Retinal pigment epithelial cell (primary cell): ENCODE data around the gene LRRC3C.

ENCODE experiments used
- DNase-seq: peaks from one replicate; pipeline ENCODE4 v3.0.0-alpha.2; 2010; ENCODE audit warnings: low read depth
- H3K4me3 ChIP-seq: 2 replicates; pipeline ENCODE4 v1.5.1; 2011; ENCODE audit warnings: mild to moderate bottlenecking, low read length, control low read depth, moderate library complexity
- CTCF ChIP-seq: conservative IDR thresholded peaks from 2 replicates; pipeline ENCODE4 v1.5.1; 2011; ENCODE audit warnings: low read depth, low read length, control low read depth, inconsistent platforms

LRRC3C gene

GRCh38 chr17:39933912-39934311, 6.4 kb downstream of the LRRC3C start:
- H3K4me3 ChIP-seq, result no peak overlapping the region
- no peak for TF ChIP-seq CTCF
- DNase-seq, result no peak

GRCh38 chr17:39934324-39934723, 6.8 kb downstream of the LRRC3C start:
- DNase-seq, result no peak
- no peak for TF ChIP-seq CTCF
- no peak overlapping the region for H3K4me3 ChIP-seq

GRCh38 chr17:39935909-39936308, 8.4 kb downstream of the LRRC3C start:
- H3K4me3 ChIP-seq, result no peak overlapping the region
- no peak for TF ChIP-seq CTCF
- no peak for DNase-seq

- no peak for TF ChIP-seq CTCF
- H3K4me3 ChIP-seq, result no peak overlapping the region
- DNase-seq, result no peak
Observed at GRCh38 chr17:39937447-39937846, 9.9 kb downstream of the LRRC3C start.

- no peak overlapping the region for H3K4me3 ChIP-seq
- no peak for TF ChIP-seq CTCF
- DNase-seq, result no peak
Observed at GRCh38 chr17:39938140-39938869, 10.8 kb downstream of the LRRC3C start.

GRCh38 chr17:39939106-39939505, 11.6 kb downstream of the LRRC3C start:
- TF ChIP-seq CTCF, result no peak
- no peak overlapping the region for H3K4me3 ChIP-seq
- DNase-seq, result no peak

GRCh38 chr17:39939588-39940419, 12.3 kb downstream of the LRRC3C start:
- no peak for DNase-seq
- no peak overlapping the region for H3K4me3 ChIP-seq
- peak; percentile 54 for TF ChIP-seq CTCF
